Germinal center (tissue), 1 donor: ENCODE measurements around the gene CCHCR1.

ENCODE experiments used
- DNase-seq: peaks from one replicate; pipeline ENCODE4 v3.0.0; 2012; ENCODE audit warnings: mixed read lengths, low spot score

CCHCR1 gene

GRCh38 chr6:31161216-31162126, 3.9 kb upstream of the CCHCR1 start:
- no peak for DNase-seq

DNA sequence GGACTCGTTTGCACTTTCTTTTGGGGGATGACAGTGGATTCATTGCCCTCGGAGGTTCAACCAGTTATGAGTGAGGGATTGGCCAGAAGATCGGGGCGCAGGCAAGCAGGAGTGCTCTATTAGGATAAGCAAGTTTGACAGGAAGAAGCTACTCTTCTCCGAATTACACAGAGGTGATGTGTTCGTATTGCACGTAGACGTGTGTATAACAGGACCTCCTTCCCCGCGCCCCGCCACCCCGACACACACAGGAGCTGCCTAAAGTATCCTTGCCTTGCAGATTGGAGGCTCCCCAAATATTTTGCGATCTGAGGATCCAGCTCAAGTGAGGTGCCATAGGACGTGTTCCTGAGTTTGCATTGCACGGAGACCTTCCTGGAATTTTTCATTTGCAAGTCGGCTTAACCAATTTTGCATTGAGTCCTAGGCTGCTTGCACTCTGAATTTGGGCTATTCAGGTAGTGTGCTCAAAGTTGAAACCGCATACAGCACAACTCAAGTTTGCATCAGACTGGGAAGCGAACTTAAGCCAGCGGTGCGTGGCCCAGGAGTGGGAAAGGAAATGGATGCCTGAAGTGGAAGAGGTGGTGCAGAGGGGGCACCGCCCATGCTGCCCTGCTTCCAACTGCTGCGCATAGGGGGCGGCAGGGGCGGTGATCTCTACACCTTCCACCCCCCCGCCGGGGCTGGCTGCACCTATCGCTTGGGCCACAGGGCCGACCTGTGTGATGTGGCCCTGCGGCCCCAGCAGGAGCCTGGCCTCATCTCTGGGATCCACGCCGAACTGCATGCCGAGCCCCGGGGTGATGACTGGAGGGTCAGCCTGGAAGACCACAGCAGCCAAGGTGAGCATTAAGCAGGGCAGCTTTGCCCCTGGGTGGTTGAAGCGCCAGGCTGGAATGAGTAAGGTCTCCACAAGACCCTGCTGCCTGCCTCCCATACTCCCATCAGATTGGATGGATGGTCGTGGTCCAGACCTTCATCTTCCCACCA, 1.6 kb upstream of the CCHCR1 start:
- DNase-seq, result peak; percentile 58

GRCh38 chr6:31158140-31158862, 699 bp upstream of the CCHCR1 start, which contains the start of gene TCF19:
TSS of gene TCF19 (plus strand) at chr6:31158589. CDS start at chr6:31159470, 881 bp downstream.
- DNase-seq, result peak; percentile 100

DNA sequence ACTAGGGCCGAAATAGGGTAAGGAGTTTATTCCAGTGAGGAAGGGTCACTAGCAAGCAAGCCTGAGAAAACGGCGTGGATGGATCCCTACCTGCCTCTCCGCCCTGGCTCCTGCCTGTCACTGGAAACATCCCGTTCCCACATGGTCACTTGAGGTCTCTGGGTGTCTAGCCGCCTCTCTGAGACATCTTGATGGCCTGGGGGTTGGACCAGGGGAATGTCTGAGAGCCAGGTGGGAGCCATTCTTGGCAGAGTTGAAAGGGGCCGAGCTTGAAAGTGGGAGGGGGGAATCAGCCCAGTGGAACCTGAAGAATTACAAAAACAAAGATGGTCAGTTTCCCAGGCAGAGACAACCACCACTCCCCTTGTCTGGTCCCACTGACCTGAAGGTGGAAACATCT, 961 bp downstream of the CCHCR1 start:
- DNase-seq, result no peak

DNA sequence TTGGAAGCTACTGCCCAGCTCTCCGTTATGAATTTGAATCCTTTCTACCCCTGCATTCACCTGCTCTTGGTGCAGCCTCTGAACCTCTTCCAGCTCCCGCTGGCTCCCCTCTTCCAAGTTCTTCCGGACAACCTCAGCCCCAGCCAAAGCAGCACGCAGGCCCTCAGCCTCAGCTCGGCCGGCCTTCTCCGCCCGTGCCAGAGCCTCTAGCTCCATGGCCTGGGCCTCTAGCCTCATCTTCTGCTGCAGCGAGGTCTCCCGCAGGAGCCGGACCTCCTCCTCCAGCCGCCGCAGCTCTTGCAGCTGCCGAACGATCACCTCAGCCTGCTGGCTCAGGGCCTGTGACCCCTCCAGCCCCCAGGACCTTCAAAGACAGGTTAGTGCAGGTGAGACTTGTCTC, 3.2 kb downstream of the CCHCR1 start:
- DNase-seq, result no peak

DNA sequence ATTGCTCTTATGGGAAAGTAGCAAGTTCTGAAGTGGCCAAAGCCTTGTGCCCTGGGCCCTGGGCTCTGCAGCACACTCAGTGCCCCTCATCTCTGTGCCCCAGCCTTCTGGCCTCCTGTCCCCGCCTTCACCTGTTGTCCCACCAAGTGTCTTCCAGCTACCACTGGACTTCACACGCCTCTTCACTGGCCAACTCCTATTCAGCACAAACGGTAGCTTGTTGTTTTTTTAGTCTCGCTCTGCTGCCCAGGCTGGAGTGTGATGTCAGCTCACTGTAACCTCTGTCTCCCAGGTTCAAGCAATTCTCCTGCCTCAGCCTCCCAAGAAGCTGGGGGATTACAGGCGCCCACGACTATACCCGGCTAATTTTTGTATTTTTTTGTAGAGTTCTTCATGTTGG, 4.8 kb downstream of the CCHCR1 start:
- no peak for DNase-seq

- DNase-seq, result no peak
Observed at GRCh38 chr6:31149827-31150447, 7.7 kb downstream of the CCHCR1 start.

- DNase-seq, result no peak
Observed at GRCh38 chr6:31145386-31145785, 12.2 kb downstream of the CCHCR1 start.

DNA sequence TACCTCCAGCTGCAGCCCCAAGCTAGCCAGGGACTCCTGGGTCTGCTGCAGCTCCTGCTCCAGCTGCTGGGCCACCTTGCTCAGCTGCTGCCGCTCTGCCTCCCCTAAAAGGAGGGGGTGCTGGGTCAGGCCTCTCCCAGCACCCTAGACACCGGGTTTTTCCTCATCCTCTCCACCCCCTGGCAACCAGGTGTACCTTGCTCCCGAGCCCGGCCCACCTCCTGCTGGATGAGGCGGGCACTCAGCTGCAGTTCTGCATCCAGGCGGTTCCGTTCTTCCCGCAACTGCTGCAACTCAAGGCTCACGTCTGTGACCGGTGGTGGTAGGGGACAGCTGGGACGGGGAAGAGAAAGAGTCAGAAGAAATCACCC, 12.6 kb downstream of the CCHCR1 start:
- no peak for DNase-seq

GRCh38 chr6:31144296-31144969, 13.2 kb downstream of the CCHCR1 start:
- no peak for DNase-seq

GRCh38 chr6:31143148-31143547, 14.5 kb downstream of the CCHCR1 start:
- DNase-seq, result no peak

DNA sequence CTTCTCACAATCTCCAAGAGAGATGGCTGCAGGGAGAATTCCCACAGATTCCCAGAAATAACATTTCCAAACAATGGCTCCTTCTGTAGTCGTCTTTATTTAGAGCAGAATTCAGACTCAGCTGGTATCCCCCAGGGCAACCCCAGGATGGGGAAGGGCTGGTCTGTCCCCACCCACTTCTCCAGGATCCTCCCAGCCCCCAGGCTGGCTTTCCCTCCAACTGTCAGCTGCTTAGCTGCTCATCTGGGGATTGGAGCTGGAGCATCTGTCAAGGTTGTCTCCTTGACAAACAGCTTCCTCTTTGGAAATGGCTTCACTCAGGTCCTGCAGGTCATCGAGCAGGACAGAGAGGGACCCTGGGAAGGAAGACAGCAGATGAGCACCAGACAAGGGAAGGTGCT, 15.2 kb downstream of the CCHCR1 start:
- no peak for DNase-seq

- no peak for DNase-seq
Observed at GRCh38 chr6:31140643-31141042, 17.0 kb downstream of the CCHCR1 start.

DNA sequence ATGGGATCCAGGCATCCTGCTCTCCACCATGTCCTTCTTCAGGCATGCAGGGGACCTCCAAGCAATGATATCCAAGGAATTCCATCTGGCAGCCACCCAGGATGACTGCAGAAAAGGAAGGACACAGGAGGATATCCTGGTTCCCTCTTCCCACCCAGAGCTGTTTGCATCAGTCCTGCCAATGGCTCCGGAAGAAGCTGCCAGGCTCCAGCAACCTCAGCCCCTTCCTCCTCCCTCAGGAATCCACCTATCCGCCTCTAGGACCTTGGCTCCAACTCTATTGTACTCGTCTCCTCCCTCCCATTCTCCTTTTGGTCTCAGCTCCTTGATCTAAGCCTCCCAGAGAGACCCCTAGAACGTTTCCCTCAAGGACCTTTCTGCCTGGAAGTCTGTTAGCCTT, 18.0 kb downstream of the CCHCR1 start:
- no peak for DNase-seq

GRCh38 chr6:31138982-31139381, 18.6 kb downstream of the CCHCR1 start, which contains the start of gene PSORS1C2:
TSS of gene PSORS1C2 (minus strand) at chr6:31139066. CDS start at chr6:31139026, 40 bp downstream.
- no peak for DNase-seq

DNA sequence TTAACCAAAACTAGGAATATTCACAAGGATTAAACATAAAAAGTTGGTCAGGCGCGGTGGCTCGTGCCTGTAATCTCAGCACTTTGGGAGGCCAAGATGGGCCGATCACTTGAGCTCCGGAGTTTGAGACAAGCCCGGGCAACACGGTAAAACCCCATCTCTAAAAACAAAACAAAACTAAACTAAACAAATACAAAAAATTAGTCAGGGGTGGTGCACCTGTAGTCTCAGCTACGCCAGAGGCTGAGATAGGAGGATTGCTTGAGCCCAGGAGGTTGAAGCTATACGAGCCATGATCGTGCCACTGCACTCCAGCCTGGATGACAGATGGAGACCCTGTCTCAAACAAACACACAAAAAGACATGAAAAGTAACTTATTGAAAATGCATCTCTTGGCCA, 21.9 kb downstream of the CCHCR1 start:
- DNase-seq, result no peak

DNA sequence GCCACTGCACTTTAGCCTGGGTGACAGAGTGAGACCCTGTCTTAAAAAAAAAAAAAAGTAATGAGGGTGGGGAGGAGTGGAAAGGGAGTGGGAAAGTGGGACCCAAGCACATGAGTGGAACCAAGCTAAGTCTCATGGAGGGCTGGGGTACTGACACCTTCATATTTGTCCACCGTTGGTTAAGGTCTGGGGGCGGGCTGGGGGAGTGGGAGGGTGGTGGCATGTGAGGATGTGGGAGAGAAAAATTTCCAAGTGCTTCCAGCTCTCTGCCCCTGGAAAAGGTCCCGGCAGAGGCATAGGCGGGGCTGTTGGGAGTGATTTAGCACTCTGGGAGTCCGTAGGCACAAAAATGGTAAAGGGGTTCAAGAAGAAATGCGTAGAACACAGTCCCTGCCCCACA, 24.8 kb downstream of the CCHCR1 start:
- no peak for DNase-seq

- DNase-seq, result no peak
Observed at GRCh38 chr6:31131595-31131994, 26.0 kb downstream of the CCHCR1 start.

DNA sequence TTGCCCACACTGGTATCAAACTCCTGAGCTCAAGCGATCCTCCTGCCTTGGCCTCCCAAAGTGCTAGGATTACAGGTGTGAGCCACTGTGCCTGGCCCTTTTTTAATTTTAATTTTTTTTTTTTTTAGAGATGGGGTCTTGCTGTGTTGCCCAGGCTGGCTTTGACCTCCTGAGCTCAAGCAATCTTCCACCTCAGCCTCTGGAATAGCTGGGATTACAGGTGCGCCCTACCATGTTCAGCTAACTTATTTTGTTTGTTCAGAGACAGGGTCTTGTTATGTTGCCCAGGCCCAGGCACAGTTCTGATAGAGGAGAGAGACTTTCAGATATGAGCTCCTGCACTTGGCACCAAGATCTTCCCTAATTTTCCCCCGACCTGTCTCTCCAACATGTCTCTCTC, 26.9 kb downstream of the CCHCR1 start:
- no peak for DNase-seq

- no peak for DNase-seq
Observed at GRCh38 chr6:31129130-31129529, 28.5 kb downstream of the CCHCR1 start.
